ENCODE results near the gene ELF4.

The ELF4 gene

DNA sequence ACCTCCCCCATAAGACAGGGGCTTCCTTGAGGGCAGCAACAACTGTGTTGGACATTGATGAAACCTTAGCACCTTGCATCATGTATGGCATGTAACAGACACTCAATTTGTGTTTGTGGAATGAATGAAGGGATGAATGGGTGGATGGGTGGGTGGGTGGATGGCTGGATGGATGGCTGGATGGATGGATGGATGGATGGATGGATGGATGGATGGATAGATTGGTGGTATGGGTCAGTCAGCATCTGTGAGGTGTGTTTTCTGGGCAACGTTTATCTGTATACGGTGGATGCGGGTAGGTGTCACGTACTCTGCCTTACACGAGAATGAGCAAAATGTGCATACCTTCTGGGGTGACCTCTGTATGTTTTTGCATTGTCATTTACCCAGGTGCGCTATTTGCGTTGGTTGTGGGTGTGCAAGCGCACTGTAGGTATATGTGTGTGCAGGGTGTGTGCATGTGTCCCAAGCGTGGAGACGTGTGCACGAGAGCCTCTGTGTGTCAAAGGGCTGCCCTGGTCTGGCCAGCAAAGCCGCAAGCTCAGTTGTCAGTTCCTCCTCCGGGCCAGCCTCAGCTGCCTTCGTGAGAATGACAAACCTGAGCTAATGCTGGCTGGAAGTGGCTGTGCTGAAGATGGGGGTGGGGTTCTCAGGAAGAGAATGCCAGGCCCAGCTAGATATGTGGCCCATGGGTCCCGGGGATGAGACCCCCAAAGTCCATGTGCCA, 26.5 kb downstream of the ELF4 start:
- DNase-seq: peak; percentile 26 to 43

- DNase-seq: no peak
Observed at GRCh38 chrX:130083107-130083490, 27.2 kb downstream of the ELF4 start.

DNA sequence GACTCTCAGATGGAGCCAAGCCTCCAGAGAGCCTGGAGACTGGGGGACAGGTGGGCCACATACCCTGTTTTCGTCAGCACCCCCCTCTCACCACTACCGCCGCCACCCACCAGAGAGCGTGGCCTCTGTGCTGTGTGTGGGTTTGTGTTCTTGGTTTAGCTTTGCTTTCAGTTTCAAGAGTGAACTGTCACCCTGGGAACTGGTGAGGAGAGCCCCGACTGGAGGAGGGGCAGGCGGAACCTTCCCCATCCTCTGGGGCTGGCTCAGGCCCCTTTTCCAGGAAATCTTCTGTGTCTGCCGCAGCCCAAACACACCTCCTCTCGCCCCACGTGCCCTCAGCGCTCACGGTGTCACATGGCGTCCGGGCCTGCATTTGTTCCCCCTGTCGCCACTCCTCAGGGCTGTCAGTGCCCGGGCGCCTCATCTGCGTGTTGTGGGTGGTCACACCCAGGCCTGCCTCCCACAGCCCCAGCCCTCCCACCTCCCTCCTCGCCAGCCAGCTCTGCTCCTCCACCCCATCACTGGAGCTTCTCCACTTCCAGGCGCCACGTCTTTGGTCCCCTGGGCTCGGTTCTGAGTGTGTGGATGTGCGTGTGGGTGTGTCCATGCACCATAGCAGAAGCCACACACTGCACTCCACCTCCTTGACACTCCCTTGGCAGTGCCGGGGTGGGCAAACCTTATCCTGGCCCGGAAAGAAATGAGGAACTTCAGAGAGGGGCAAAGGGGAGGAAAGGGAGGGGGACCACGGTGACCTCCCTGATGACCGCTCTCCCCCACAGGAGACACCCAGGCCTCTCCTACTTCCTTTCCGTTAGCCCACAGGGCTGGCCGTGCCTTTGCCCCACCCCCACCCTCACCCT, 27.8 kb downstream of the ELF4 start:
- DNase-seq: peak; percentile 89 to 90

DNA sequence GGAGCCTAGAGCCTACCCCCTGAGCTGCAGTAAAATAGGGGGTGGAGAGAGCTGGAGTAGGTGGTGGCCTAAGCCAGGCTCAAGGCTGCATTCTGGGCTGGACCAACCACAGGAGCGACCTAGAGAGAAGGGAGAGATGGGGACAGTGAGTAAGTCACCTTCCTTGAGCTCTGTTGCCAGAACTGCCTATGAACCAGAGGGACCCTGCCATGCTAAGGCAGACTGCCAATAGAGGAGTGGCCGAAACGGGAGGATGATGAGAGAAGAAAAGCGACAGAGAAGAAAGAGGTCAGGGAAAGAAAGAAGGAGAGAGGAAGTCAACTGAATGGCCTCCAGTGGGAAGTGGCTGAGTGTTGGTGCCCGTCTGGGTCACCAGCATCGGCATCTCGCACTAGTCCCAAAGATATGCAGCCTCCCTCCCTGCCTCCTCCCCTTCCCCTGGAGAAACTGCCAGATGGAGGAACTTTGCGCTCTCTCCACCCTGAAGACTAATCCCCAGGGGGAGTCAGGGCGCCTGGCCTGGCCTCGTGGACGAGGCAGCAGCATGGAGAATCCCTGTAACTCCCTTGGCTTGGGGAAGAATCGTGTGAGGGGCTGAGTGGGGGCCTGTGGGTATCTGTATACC, 28.8 kb downstream of the ELF4 start:
- no peak for DNase-seq

DNA sequence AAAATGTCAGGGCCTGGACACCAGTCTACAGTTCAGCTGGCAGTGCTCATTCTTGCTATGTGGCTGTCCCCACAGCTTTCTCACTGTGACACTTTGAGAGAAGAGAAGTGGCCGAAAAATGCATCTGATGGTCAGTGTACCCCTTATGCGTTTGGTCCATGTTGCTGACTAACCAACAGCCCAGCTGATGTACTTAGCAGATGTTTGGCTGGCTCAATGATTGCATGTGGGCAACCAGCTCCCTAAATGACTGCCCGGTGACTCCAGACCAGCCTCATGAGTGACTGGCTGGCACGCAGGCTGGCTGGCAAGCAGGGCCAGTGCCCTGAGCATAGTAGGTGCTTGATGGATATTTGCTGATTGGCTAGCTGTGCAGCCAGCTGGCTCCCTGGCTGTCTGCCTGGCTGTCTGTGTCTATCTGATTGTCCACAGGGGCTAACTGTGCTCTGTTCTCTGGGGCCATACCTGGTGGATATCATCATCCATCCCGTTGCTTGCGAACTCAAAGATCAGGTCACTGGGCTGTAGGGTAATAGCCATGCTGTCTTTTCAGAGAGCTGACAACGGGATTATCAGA, 29.4 kb downstream of the ELF4 start:
- DNase-seq: no peak

GRCh38 chrX:130079824-130080406, 30.4 kb downstream of the ELF4 start:
- peak; percentile 59 to 71 for DNase-seq

DNA sequence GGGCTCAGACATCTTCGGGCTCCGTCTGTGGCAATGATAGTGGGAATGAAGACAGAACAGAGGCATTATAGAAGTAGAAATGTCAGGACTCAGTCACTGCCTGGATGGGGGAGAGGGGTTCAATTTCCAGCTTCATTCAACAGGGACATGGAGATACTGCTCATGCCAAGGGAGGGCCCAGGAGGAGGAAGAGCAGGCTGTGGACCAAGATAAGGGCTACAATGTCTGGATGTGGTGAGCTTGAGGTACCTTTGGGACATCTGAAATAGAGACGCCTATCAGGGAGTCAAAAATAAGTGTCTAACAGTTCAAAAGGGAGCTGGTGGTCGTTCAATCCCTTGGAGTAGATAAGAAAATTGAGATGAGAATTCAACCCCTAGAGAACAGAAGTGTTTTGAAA, 34.5 kb downstream of the ELF4 start:
- DNase-seq: no peak

DNA sequence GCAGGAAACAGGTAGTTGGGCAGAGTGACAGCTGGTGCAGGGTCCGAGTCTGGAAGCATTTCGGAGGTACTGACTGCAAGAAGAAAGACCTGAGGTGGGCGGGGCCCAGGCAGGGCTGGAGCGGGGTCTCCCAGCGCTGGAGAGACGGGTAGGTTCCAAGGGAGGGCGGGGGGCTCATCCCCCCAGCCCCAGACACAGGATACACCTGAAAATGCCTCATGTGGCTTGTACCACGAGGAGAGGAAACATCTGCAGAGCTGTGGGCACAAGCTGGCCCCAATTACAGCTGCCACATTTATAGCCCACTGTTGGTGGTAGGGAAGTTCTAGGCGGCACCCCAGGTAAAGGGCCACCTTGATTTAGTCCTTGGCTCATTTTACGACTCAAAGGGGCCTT, 38.0 kb downstream of the ELF4 start:
- DNase-seq: no peak

DNA sequence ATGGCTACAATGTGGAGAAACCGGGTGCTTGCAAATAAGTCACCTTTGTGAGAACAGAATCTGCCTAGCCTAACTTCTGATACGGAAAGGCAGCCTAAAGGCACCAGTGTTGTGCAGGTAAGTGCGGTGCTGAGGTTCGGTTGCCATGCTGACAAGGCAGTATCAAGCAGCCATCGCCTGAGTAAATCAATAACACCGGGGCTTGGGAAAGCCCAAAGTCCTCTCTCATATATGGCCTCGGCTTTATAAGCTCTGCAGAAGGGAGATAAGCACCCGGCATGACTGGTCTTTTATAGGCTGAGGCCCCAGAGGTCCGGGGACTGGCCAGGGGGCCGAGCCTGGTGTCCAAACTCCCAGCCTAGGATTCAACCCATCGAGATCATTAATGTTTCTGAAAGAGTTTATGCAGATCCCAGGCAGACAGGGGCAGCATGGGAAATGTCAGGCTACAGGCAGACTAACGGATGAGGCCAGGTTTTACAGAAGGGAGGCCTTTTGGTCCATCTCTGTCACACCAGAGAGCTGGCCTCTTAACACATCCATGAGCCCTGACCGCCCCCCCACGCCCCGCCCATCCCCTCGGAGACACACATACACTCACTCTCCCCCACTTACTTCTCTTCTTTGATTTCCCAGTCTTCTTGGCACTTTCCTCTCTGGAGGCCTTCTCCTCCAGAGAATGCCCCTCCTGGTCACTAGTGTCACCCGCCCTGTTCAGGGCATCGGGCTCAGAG, 38.5 kb downstream of the ELF4 start:
- DNase-seq: no peak

- no peak for DNase-seq
Observed at GRCh38 chrX:130066975-130067615, 43.2 kb downstream of the ELF4 start.

GRCh38 chrX:130060122-130061069, 49.9 kb downstream of the ELF4 start:
- DNase-seq: peak; percentile 72 to 84

GRCh38 chrX:130058652-130059051, 51.6 kb downstream of the ELF4 start:
- no peak for DNase-seq

DNA sequence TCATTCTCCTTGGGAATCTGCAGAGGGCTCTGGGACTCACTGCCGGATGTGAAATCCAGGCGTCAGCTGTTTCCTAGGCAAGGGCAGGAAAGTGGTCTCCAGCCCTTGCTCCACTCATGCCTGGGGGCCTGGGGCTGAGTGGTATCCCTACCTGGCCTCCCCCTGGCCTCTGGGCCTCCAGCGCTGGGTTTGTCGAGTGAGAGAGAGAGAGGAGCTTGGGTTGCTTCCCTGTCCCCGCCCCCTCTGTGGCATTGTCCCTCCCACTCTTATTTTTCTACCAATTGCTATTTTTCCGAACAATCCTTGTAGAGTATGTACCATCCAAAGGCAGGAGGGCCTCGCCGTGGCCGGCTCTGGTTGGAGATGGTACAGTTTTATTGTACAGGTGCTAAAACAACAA, 53.1 kb downstream of the ELF4 start:
- DNase-seq: no peak

DNA sequence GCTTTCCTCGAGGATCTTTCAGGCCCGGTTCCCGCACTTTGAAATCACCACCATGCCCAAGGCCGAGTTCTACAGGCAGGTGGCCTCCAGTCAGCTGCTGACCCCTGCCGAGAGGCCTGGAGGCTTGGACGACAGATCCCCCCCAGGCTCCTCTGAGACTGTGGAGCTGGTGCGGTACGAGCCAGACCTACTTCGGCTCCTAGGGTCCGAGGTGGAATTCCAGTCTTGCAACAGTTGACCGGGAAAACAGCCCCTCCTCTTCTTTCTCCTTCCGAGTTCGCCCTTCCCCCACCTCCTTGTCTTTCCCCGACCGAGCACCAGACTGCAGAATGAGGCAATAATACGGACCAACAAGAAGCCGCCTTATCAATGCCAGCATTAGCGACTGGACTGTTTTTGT, 54.4 kb downstream of the ELF4 start:
- no peak for DNase-seq

DNA sequence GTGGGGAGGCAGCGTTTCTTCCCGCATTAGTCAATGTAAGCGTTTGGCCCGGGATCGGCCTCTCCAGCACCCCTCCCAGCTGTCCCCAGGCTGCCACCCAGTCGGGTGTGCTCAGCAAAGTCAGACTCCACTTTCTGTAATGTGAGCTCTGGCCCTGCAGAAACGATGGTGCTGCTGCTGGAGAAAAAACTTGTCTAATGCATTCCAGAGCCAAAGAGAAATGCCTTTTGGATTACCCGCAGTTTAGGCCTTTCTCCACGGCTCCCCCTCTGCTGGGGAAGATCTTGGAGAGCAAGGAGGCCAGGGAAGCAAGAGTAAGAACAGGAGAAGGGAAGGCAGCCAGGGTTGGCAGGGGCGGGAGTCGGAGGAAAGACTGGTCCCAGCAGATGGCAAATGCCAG, 55.2 kb downstream of the ELF4 start:
- no peak for DNase-seq

DNA sequence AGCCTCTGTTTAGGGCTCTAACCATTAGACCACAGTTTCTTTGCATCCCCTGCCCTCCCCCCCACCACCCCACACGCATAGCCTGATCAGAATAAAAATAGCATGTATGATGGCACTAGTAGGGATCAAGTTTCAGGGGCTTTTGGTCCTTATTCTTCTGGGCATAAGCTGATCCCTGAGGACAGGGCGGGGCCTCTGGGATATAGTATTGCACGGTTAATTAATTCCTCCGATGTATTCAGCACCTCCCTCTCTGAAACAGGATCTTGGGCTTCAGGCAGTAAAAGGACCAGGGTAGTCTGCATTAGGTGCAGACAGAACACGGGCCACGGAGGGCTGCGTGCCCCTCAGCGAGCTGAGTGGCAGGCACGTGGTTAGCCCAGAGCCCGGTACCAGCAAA, 57.1 kb downstream of the ELF4 start:
- DNase-seq: no peak

GRCh38 chrX:130051176-130051845, 59.0 kb downstream of the ELF4 start:
- no peak for DNase-seq

GRCh38 chrX:130049821-130050220, 60.5 kb downstream of the ELF4 start:
- DNase-seq: no peak

DNA sequence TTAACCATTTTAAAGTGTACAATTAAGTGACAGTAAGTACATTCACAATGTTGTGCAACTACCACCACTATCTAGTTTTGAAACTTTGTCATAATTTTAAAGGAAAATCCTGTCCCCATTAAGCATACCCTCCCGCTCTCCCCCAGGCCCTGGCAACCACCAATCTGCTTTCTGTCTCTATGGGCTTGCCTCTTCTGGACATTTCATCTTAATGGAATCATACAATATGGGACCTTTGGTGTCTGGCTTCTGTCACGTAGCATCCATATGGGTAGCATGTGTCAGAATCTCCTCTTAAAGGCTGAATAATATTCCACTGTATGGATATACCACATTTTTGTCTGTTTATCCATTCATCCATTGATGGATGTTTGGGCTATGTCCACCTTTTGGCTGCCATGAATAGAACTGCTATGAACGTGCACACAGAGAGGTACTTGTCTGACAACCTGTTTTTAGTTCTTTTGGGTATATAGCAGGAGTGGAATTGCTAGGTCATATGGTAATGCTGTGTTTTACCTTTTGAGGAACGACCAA, 61.5 kb downstream of the ELF4 start:
- DNase-seq: no peak

- no peak for DNase-seq
Observed at GRCh38 chrX:130047416-130047815, 62.9 kb downstream of the ELF4 start.

All from CD4-positive, alpha-beta T cell treated with Interferon alpha-2 for 1 hour (primary cell).